K562 (cell line): ENCODE results near the gene LTBR. TPM values are rescaled to one million over a fixed set of nuclear protein-coding genes. Genes with fewer than 3 reads are reported as not detected.
A peak's percentile ranks its signal among the peaks of the same experiment; 100 is the strongest.

Experiments
- BCL6 ChIP-seq: fragments of 250-450 bp; sonication (Bioruptor Pico); IDR thresholded peaks from 2 replicates; pipeline ENCODE4 v1.4.0; 2020
- EP300 ChIP-seq: IDR thresholded peaks from 2 replicates; pipeline ENCODE4 v1.6.1; 2012; ENCODE audit warnings: low read length, improper control_type of control experiment
- FOXA3 ChIP-seq, 2 experiments: fragments of 450-650 bp in 1 of 2; sonication (generic) in 1 of 2; formaldehyde crosslinking; IDR thresholded peaks in 1 of 2; conservative IDR thresholded peaks in 1 of 2; 2 replicates each; pipeline versions ENCODE4 v1.4.0 to v1.8.0; 2020 to 2022; ENCODE audit warnings: mild to moderate bottlenecking in 2 of 2, missing genetic modification reagents in 1 of 2
- MTA2 ChIP-seq: fragments of 450-650 bp; IDR thresholded peaks from 2 replicates; pipeline ENCODE4 v1.6.1; 2016; ENCODE audit warnings: low read depth
- TBL1XR1 ChIP-seq, 2 experiments: IDR thresholded peaks; 2 replicates each; pipeline ENCODE4 v1.6.1; 2012; ENCODE audit warnings: improper control_type of control experiment in 2 of 2, low read length in 2 of 2, mild to moderate bottlenecking in 1 of 2
- ZNF444 ChIP-seq: fragments of 250-450 bp; sonication (Bioruptor Pico); IDR thresholded peaks from 2 replicates; pipeline ENCODE4 v1.4.0; 2020; ENCODE audit warnings: mild to moderate bottlenecking, moderate library complexity
- polyA plus RNA-seq, 8 experiments: library from polyadenylated mRNA; depleted of rRNA in 4 of 8; stranded (reverse) in 5 of 8; unstranded in 3 of 8; fragments of >200 nt; fragmentation: Nextera tagmentation in 2 of 8; fragmentation: Illumina TruSeq in 1 of 8; extraction: Ambion mirVana in 2 of 8; extraction: Trizol in 1 of 8; gene quantifications; 2 replicates each; pipeline versions ENCODE4 v1.2.1 to v1.2.3, GENCODE V29; 2011 to 2014; ENCODE audit warnings: inconsistent platforms in 1 of 8, missing spikeins in 1 of 8
- total RNA-seq, 7 experiments: library from RNA; depleted of rRNA in 6 of 7; stranded (reverse); fragments of >200 nt in 6 of 7; fragmentation: Illumina TruSeq in 2 of 7; extraction: Trizol in 2 of 7; gene quantifications; 2 replicates each; pipeline versions ENCODE4 v1.2.1 to v1.2.3, GENCODE V29; 2011 to 2021; ENCODE audit warnings: low replicate concordance in 1 of 7
- TF ChIP-seq, protein P1 (sequence below): sonication (generic); formaldehyde crosslinking; IDR thresholded peaks from 2 replicates; pipeline ENCODE4 v1.8.0; 2023; ENCODE audit warnings: missing genetic modification reagents, mild to moderate bottlenecking, borderline replicate concordance
- TF ChIP-seq, protein P2 (sequence below), 2 experiments: fragments of 450-650 bp; IDR thresholded peaks; 2 replicates each; pipeline ENCODE4 v1.6.1; 2016
- TF ChIP-seq, protein P3 (sequence below): fragments of 250-450 bp; sonication (Bioruptor Pico); IDR thresholded peaks from 2 replicates; pipeline ENCODE4 v1.9.0; 2021; ENCODE audit warnings: mild to moderate bottlenecking, inconsistent platforms
- TF ChIP-seq, protein P4 (sequence below): sonication (generic); formaldehyde crosslinking; IDR thresholded peaks from 2 replicates; pipeline ENCODE4 v1.8.1; 2023; ENCODE audit warnings: missing genetic modification reagents, mild to moderate bottlenecking, borderline replicate concordance

Gene LTBR
- total and polyA plus RNA-seq, 9 of the 15 experiments (the other 6 are each of a cell fraction or from before 2014, with no cell fraction given): 0.96 to 69.0 (median 35.3) TPM

DNA sequence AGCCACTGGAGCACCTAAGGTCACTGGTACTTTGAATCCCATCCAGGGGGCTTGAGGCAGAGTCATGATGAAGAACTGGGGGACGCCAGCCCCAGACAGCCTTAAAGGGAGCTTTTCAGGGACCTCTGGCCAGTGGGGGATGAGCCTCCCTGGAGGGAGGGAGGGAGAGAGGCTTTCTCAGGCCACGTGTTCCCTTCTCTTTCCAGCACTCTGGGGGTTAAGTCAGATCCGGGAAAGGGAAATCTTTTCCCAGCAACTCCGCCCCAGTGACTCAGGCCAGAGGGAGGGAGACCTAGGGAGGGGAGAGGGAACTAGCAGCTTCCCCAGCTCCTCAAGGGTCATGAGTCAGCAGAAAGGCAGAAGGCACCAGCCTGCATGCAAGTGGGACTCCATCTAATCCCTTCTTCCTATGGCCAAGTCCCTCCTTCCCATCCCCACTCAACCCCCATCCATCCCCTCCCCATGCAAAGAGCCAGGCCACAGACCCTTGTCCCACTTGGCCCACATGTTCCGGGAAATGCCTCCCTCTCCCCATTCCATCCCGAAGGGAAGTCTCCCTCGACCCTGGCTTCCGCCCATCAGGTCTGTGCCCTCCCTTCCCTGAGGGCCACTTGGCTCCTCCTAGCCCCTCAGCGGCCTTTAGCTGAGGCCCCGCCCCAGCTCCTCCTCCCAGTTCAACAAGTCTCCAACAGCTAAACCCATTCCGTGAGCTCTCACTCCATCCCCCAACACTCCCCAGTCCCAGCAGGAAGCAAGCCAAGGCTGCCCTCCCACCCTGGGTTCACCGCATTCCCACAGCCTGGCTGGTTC is 47.7 kb upstream of the LTBR start (continued):
- TF ChIP-seq, protein P1, sequence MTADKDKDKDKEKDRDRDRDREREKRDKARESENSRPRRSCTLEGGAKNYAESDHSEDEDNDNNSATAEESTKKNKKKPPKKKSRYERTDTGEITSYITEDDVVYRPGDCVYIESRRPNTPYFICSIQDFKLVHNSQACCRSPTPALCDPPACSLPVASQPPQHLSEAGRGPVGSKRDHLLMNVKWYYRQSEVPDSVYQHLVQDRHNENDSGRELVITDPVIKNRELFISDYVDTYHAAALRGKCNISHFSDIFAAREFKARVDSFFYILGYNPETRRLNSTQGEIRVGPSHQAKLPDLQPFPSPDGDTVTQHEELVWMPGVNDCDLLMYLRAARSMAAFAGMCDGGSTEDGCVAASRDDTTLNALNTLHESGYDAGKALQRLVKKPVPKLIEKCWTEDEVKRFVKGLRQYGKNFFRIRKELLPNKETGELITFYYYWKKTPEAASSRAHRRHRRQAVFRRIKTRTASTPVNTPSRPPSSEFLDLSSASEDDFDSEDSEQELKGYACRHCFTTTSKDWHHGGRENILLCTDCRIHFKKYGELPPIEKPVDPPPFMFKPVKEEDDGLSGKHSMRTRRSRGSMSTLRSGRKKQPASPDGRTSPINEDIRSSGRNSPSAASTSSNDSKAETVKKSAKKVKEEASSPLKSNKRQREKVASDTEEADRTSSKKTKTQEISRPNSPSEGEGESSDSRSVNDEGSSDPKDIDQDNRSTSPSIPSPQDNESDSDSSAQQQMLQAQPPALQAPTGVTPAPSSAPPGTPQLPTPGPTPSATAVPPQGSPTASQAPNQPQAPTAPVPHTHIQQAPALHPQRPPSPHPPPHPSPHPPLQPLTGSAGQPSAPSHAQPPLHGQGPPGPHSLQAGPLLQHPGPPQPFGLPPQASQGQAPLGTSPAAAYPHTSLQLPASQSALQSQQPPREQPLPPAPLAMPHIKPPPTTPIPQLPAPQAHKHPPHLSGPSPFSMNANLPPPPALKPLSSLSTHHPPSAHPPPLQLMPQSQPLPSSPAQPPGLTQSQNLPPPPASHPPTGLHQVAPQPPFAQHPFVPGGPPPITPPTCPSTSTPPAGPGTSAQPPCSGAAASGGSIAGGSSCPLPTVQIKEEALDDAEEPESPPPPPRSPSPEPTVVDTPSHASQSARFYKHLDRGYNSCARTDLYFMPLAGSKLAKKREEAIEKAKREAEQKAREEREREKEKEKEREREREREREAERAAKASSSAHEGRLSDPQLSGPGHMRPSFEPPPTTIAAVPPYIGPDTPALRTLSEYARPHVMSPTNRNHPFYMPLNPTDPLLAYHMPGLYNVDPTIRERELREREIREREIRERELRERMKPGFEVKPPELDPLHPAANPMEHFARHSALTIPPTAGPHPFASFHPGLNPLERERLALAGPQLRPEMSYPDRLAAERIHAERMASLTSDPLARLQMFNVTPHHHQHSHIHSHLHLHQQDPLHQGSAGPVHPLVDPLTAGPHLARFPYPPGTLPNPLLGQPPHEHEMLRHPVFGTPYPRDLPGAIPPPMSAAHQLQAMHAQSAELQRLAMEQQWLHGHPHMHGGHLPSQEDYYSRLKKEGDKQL (CRISPR knock-in tag): no peak
- TF ChIP-seq TBL1XR1 (IDR thresholded peaks at IDR 0.05; ENCODE audit: low read length in 2 of 2) (no peak), FOXA3 (CRISPR knock-in tag; conservative IDR thresholded peaks at IDR 0.05 in 1 of 2, IDR thresholded peaks at IDR 0.05 in 1 of 2) (no peak), ZNF444 (CRISPR knock-in tag) (no peak), EP300 (peak; percentile 52), BCL6 (no peak), MTA2 (peak; percentile 39; the same call in 1 of the 2 replicates)
- TF ChIP-seq, protein P2, sequence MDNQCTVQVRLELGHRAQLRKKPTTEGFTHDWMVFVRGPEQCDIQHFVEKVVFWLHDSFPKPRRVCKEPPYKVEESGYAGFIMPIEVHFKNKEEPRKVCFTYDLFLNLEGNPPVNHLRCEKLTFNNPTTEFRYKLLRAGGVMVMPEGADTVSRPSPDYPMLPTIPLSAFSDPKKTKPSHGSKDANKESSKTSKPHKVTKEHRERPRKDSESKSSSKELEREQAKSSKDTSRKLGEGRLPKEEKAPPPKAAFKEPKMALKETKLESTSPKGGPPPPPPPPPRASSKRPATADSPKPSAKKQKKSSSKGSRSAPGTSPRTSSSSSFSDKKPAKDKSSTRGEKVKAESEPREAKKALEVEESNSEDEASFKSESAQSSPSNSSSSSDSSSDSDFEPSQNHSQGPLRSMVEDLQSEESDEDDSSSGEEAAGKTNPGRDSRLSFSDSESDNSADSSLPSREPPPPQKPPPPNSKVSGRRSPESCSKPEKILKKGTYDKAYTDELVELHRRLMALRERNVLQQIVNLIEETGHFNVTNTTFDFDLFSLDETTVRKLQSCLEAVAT (IDR thresholded peaks at IDR 0.05): no peak; a peak in 1 of 4 replicates
- TF ChIP-seq, protein P3, sequence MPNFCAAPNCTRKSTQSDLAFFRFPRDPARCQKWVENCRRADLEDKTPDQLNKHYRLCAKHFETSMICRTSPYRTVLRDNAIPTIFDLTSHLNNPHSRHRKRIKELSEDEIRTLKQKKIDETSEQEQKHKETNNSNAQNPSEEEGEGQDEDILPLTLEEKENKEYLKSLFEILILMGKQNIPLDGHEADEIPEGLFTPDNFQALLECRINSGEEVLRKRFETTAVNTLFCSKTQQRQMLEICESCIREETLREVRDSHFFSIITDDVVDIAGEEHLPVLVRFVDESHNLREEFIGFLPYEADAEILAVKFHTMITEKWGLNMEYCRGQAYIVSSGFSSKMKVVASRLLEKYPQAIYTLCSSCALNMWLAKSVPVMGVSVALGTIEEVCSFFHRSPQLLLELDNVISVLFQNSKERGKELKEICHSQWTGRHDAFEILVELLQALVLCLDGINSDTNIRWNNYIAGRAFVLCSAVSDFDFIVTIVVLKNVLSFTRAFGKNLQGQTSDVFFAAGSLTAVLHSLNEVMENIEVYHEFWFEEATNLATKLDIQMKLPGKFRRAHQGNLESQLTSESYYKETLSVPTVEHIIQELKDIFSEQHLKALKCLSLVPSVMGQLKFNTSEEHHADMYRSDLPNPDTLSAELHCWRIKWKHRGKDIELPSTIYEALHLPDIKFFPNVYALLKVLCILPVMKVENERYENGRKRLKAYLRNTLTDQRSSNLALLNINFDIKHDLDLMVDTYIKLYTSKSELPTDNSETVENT: no peak
- TF ChIP-seq, protein P4, sequence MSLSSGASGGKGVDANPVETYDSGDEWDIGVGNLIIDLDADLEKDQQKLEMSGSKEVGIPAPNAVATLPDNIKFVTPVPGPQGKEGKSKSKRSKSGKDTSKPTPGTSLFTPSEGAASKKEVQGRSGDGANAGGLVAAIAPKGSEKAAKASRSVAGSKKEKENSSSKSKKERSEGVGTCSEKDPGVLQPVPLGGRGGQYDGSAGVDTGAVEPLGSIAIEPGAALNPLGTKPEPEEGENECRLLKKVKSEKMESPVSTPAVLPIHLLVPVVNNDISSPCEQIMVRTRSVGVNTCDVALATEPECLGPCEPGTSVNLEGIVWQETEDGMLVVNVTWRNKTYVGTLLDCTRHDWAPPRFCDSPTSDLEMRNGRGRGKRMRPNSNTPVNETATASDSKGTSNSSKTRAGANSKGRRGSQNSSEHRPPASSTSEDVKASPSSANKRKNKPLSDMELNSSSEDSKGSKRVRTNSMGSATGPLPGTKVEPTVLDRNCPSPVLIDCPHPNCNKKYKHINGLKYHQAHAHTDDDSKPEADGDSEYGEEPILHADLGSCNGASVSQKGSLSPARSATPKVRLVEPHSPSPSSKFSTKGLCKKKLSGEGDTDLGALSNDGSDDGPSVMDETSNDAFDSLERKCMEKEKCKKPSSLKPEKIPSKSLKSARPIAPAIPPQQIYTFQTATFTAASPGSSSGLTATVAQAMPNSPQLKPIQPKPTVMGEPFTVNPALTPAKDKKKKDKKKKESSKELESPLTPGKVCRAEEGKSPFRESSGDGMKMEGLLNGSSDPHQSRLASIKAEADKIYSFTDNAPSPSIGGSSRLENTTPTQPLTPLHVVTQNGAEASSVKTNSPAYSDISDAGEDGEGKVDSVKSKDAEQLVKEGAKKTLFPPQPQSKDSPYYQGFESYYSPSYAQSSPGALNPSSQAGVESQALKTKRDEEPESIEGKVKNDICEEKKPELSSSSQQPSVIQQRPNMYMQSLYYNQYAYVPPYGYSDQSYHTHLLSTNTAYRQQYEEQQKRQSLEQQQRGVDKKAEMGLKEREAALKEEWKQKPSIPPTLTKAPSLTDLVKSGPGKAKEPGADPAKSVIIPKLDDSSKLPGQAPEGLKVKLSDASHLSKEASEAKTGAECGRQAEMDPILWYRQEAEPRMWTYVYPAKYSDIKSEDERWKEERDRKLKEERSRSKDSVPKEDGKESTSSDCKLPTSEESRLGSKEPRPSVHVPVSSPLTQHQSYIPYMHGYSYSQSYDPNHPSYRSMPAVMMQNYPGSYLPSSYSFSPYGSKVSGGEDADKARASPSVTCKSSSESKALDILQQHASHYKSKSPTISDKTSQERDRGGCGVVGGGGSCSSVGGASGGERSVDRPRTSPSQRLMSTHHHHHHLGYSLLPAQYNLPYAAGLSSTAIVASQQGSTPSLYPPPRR (CRISPR knock-in tag): no peak
